Measurements from ENCODE around the gene GABPB2. TPM values are rescaled to one million over a fixed set of nuclear protein-coding genes. Genes with fewer than 3 reads are reported as not detected.

GABPB2 gene
- total and polyA plus RNA-seq, 2 experiments from 2014 or later, result 1.1 to 2.6 TPM

GRCh38 chr1:151051356-151052009 is 19.1 kb upstream of the GABPB2 start:
- peaks cover 56% of the 10 kb centered on the region for H3K36me3 Mint-ChIP-seq (ENCODE audit: low read depth)
- peaks cover 14% of the 10 kb centered on the region for H4K20me1 ChIP-seq (replicated peaks; ENCODE audit: insufficient read depth)
- H3K4me1 Mint-ChIP-seq, result peaks cover 14% of the 10 kb centered on the region
- peaks cover 10% of the 10 kb centered on the region for H3K79me2 ChIP-seq (replicated peaks; ENCODE audit: insufficient read depth)
- no peaks in the 10 kb centered on the region for H3K27me3 ChIP-seq (ENCODE audit: insufficient read depth)
- H3K9me2 ChIP-seq (ENCODE audit: insufficient read depth), result no peaks in the 10 kb centered on the region
- H2AFZ ChIP-seq, result no peak overlapping the region
- ATAC-seq (no peak), DNase-seq (ENCODE audit: low spot score) (no peak)
- H3K4me3 Mint-ChIP-seq, result no peak overlapping the region
- TF ChIP-seq ZNF331 (CRISPR knock-in tag; IDR thresholded peaks at IDR 0.05; ENCODE audit: low read depth), result no peak
- TF ChIP-seq, protein P1, sequence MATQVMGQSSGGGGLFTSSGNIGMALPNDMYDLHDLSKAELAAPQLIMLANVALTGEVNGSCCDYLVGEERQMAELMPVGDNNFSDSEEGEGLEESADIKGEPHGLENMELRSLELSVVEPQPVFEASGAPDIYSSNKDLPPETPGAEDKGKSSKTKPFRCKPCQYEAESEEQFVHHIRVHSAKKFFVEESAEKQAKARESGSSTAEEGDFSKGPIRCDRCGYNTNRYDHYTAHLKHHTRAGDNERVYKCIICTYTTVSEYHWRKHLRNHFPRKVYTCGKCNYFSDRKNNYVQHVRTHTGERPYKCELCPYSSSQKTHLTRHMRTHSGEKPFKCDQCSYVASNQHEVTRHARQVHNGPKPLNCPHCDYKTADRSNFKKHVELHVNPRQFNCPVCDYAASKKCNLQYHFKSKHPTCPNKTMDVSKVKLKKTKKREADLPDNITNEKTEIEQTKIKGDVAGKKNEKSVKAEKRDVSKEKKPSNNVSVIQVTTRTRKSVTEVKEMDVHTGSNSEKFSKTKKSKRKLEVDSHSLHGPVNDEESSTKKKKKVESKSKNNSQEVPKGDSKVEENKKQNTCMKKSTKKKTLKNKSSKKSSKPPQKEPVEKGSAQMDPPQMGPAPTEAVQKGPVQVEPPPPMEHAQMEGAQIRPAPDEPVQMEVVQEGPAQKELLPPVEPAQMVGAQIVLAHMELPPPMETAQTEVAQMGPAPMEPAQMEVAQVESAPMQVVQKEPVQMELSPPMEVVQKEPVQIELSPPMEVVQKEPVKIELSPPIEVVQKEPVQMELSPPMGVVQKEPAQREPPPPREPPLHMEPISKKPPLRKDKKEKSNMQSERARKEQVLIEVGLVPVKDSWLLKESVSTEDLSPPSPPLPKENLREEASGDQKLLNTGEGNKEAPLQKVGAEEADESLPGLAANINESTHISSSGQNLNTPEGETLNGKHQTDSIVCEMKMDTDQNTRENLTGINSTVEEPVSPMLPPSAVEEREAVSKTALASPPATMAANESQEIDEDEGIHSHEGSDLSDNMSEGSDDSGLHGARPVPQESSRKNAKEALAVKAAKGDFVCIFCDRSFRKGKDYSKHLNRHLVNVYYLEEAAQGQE (IDR thresholded peaks at IDR 0.05; ENCODE audit: unreplicated experiment), result no peak
- no peak for TF ChIP-seq EZH2phosphoT487 (IDR thresholded peaks at IDR 0.05; ENCODE audit: unreplicated experiment)
- no peak for TF ChIP-seq STAT1 (IDR thresholded peaks at IDR 0.05; ENCODE audit: unreplicated experiment)
- TF ChIP-seq JUNB (IDR thresholded peaks at IDR 0.05; ENCODE audit: unreplicated experiment), result no peak
- H3K4me2 ChIP-seq, result no peak overlapping the region
- peaks cover 48% of the 10 kb centered on the region for H3K36me3 ChIP-seq (ENCODE audit: insufficient read depth)
- H3K4me1 ChIP-seq (ENCODE audit: insufficient read depth), result peaks cover 5% of the 10 kb centered on the region; the same call in 1 of the 2 replicates
- no peak overlapping the region for H3K4me3 ChIP-seq
- no peak overlapping the region for H3K27ac Mint-ChIP-seq
- peak overlapping the region; percentile 68; the same call in 1 of the 2 replicates for H3K27ac ChIP-seq (ENCODE audit: low read depth)
- peaks cover 9% of the 10 kb centered on the region for H3K27me3 Mint-ChIP-seq (ENCODE audit: insufficient read depth, low read depth, poor library complexity)
- peaks cover 41% of the 10 kb centered on the region for H3F3A ChIP-seq (replicated peaks; ENCODE audit: low read depth)
- H3K9me3 Mint-ChIP-seq, result no peaks in the 10 kb centered on the region; the same call in 2 of the 3 replicates

GRCh38 chr1:151054971-151055547 is 15.5 kb upstream of the GABPB2 start:
- Mint-ChIP-seq H3K9me3 (no peaks in the 10 kb centered on the region; the same call in 2 of the 3 replicates), H3K4me3 (no peak overlapping the region; the same call in 2 of the 3 replicates), H3K27ac (no peak overlapping the region), H3K4me1 (peaks cover 24% of the 10 kb centered on the region), H3K27me3 (ENCODE audit: insufficient read depth, low read depth, poor library complexity) (peaks cover 14% of the 10 kb centered on the region), H3K36me3 (ENCODE audit: low read depth) (peaks cover 68% of the 10 kb centered on the region)
- H3F3A ChIP-seq (replicated peaks; ENCODE audit: low read depth), result peaks cover 28% of the 10 kb centered on the region; the same call in 1 of the 2 replicates
- DNase-seq (ENCODE audit: low spot score), result no peak
- peaks cover 48% of the 10 kb centered on the region for H3K36me3 ChIP-seq (ENCODE audit: insufficient read depth)
- no peak overlapping the region for H2AFZ ChIP-seq
- ATAC-seq, result no peak
- peaks cover 15% of the 10 kb centered on the region; the same call in 1 of the 2 replicates for H3K4me1 ChIP-seq (ENCODE audit: insufficient read depth)
- peaks cover 30% of the 10 kb centered on the region for H4K20me1 ChIP-seq (replicated peaks; ENCODE audit: insufficient read depth)
- no peak overlapping the region for H3K4me3 ChIP-seq
- no peaks in the 10 kb centered on the region for H3K9me2 ChIP-seq (ENCODE audit: insufficient read depth)
- H3K27me3 ChIP-seq (ENCODE audit: insufficient read depth), result no peaks in the 10 kb centered on the region
- H3K79me2 ChIP-seq (replicated peaks; ENCODE audit: insufficient read depth), result peaks cover 45% of the 10 kb centered on the region
- no peak overlapping the region for H3K27ac ChIP-seq (ENCODE audit: low read depth)
- H3K4me2 ChIP-seq, result no peak overlapping the region
- TF ChIP-seq, protein P1 (IDR thresholded peaks at IDR 0.05; ENCODE audit: unreplicated experiment), result no peak
- no peak for TF ChIP-seq ZNF462 (CRISPR knock-in tag; IDR thresholded peaks at IDR 0.05)
- no peak for TF ChIP-seq EZH2phosphoT487 (IDR thresholded peaks at IDR 0.05; ENCODE audit: unreplicated experiment)

Measured in GM23338 (cell line).